Right renal pelvis (tissue), 4 donors: ENCODE data around the gene ANKRD40. TPM values are rescaled to one million over a fixed set of nuclear protein-coding genes. Genes with fewer than 3 reads are reported as not detected.

Source experiments
- DNase-seq, 4 donors: peaks; one replicate each; pipeline ENCODE4 v3.0.0-alpha.2; 2013; ENCODE audit warnings: low read depth in 4 of 4, low spot score in 3 of 4, missing footprints in 1 of 4
- polyA plus RNA-seq, 4 donors: library from polyadenylated mRNA; unstranded; fragments of 120-200 nt; gene quantifications; one replicate each; pipeline ENCODE4 v1.2.1, GENCODE V29; 2013; ENCODE audit not compliant: insufficient read length in 4 of 4

The ANKRD40 gene
- polyA plus RNA-seq, 4 donors = 41.0 to 51.6 (median 49.3) TPM

- DNase-seq = no peak
These were observed 50.7 kb downstream of the ANKRD40 start for GRCh38 chr17:50657054-50657453.

DNA sequence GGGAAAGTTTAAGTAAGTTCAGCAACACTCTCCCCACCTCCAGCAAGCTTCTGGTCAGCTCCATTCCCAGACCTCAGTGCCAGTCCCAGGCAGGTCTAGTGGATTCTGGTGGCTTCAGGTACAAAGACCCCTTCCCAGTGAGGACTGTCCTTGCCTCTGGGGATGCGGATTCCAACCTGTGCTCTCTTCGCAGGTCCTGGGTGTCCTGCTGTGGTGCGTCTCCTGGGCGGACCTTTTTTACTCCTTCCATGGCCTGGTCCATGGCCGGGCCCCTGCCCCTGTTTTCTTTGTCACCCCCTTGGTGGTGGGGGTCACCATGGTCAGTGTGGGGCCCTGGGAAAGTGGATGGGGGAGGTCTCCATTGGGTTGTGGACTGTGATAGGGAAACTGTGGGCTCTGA is 51.2 kb downstream of the ANKRD40 start:
- DNase-seq = no peak

DNA sequence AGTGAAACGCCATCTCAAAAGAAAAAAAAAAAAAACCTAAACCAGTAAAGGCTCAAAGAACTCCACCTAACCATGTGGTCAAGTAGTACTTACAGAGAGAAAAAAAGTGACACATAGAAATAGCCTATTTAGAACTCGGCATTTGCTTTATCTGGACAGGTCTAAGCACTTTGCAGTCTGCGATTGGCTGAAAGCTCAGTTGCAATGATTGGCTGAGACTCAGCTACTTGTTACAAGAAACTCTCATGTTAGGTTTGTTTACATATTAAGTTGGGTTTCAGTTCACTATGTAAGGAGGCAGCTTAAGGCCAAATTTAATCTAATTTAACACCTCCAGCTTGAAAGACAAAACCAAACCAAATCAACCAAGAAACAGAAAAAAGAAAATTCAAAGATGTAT is 54.0 kb downstream of the ANKRD40 start:
- no peak for DNase-seq

DNA sequence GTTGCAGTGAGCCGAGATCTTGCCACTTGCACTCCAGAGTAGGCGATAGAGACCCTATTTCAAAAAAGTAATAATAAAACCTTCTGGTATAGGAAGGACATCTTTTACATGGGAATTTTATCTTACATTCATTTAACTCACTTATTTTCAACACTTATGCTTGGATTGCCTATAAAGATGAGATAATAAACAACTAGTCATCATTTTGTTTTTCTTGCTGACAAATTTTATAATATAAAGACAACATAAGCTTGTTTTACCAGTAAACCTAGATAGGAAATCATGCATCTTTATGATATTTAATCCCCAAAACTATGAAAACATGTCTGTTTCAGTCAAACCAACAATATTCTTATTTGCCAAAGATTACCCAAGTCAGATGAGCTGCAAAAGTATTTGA is 56.1 kb downstream of the ANKRD40 start:
- no peak for DNase-seq

GRCh38 chr17:50649042-50649908 is 58.4 kb downstream of the ANKRD40 start:
- no peak for DNase-seq

GRCh38 chr17:50647187-50647586 is 60.5 kb downstream of the ANKRD40 start:
- no peak for DNase-seq

DNA sequence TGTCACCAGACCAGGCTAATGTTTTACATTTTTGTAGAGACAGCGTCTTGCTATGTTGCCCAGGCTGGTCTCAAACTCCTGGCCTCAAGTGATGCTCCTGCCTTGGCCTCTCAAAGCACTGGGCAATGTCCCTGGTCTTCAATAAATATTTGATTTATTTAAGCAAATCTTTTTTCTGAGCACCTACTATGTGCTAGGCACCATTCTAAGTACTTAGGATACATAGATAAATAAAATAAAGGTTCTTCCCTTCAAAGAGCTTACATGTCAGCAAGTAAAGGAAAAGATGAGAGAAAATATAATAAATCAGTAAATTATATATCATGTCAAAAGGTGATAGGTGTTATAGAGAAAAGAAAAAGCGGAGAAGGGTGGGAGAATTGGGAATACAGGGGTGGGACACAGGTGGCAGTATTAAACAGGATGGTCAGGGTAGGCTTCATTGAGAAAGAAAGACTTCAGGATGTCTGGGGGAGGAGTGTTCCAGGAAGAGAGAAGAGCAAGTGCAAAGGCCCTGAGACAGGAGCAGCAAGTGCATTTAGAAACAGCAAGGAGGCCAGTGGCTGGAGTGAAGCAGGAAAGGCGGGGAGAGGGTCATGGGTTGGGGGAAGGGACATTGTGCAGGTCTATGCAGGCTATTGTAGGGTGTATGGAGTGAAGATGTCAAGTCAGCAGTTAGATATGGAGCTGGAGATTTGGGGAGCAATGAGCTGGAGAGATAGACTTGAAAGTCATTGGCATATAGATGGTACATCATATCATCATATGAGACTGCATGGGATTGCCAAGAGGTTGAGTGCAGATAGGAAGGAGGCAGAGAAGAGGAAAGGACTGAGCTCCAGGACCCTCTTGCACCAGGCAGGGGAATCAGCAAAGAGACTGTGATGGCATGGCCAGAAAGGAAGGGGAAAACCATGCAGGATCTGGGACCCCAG is 61.7 kb downstream of the ANKRD40 start:
- no peak for DNase-seq

Other genes with a start within 250 kb of the ANKRD40 start
- 1 to 10 TPM in 3 of 4 donors, under 1 TPM in 1; 0.91 to 3.0 (median 1.7) TPM for gene CHAD, start 239.0 kb downstream of the ANKRD40 start, polyA plus RNA-seq
- 10 to 100 TPM; 49.7 to 56.5 (median 53.1) TPM for gene RSAD1, start 229.1 kb downstream of the ANKRD40 start, polyA plus RNA-seq
- gene MYCBPAP, start 199.5 kb downstream of the ANKRD40 start, polyA plus RNA-seq = 1 to 10 TPM; 1.9 to 3.0 (median 2.2) TPM
- 10 to 100 TPM; 10.1 to 12.9 (median 10.9) TPM for gene EPN3, start 175.2 kb downstream of the ANKRD40 start, polyA plus RNA-seq
- gene SPATA20, start 160.7 kb downstream of the ANKRD40 start, polyA plus RNA-seq = 10 to 100 TPM; 52.2 to 62.3 (median 53.7) TPM
- 1 to 10 TPM; 6.5 to 7.4 (median 6.9) TPM for gene CACNA1G, start 147.2 kb downstream of the ANKRD40 start, polyA plus RNA-seq
- 10 to 100 TPM in 1 of 4 donors, 1 to 10 TPM in 3; 6.9 to 11.3 (median 9.7) TPM for gene ABCC3, start 73.0 kb downstream of the ANKRD40 start, polyA plus RNA-seq
- gene LUC7L3, start 11.7 kb upstream of the ANKRD40 start, polyA plus RNA-seq = 100 to 1,000 TPM; 493 to 644 (median 630) TPM
- under 1 TPM in 3 of 4 donors, not detected in 1; 0.17 to 0.37 (median 0.18) TPM for gene ANKRD40CL, start 59.6 kb upstream of the ANKRD40 start, polyA plus RNA-seq
- 1 to 10 TPM in 3 of 4 donors, under 1 TPM in 1; 0.89 to 1.6 (median 1.3) TPM for gene WFIKKN2, start 127.7 kb upstream of the ANKRD40 start, polyA plus RNA-seq
- gene TOB1, start 158.4 kb upstream of the ANKRD40 start, polyA plus RNA-seq = 10 to 100 TPM; 36.9 to 63.5 (median 43.3) TPM